ENCODE results near the gene ATP5PF. TPM values are rescaled to one million over a fixed set of nuclear protein-coding genes. Genes with fewer than 3 reads are reported as not detected.

ATP5PF gene
- total and polyA plus RNA-seq, 2 donors (not counting 1 experiment from before 2014, with no cell fraction given) = 36.6 to 58.3 TPM

DNA sequence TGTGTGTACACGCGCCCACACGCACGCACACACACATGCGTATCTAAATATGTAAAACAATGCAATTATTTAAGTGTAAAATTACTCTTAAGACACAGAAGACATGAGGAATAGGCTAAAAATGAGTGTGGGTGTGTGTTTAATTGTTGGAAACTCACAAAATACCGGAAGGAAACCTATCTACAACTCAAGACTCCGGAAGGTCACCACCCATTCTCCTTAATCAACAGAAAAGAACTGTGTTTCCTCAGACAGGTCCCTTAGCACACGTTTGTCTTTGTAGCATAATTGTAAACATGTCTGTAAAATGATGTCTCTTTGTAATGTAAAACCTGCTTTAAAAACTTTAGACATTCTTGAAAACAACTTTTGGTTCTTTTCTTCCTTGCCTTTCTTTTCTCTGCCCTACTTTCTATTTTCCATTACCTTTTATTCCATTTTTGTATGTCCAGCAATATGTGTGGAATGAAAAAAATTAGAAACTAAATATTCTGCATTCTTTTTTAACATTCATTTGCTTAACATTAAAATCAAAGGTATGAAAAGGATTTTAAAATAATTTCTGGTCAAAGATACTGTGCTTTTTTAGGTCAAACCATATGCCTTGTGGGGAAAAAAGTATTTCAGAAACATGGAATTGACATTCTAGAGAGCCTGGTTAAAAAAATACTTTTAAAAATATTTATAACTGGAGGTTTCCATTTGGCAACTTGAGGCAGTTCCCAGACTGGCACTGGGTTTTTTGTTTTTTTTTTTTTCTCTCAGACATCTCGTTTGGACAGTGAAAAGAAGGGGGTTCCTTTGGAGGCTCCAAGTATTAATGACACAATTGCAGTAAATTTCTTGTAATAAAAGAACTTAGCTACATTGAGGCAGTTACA lies 46.2 kb downstream of the ATP5PF start:
- Histone ChIP-seq H3K4me1 (ENCODE audit: control insufficient read depth in 2 of 2, insufficient read depth in 2 of 2, low read length in 2 of 2) (no peaks in the 10 kb centered on the region), H3K27ac (ENCODE audit: low read length in 2 of 2) (no peak overlapping the region), H3K9me3 (ENCODE audit: control extremely low read depth in 1 of 3, control insufficient read depth in 2 of 3, insufficient read depth in 1 of 3, low read length in 2 of 3) (no peaks in the 10 kb centered on the region), H3K4me3 (ENCODE audit: control extremely low read depth in 1 of 5, extremely low read depth in 1 of 5, insufficient read depth in 1 of 5, low read depth in 2 of 5, low read length in 4 of 5) (no peak overlapping the region), H3K4me2 (replicated peaks; ENCODE audit: low read depth, low read length, poor library complexity, severe bottlenecking) (no peak overlapping the region), H4K20me1 (ENCODE audit: control insufficient read depth, insufficient read depth, low read length, poor library complexity, severe bottlenecking) (no peaks in the 10 kb centered on the region), H3K9ac (ENCODE audit: low read length) (no peak overlapping the region), H2AFZ (ENCODE audit: insufficient read depth, low read depth, low read length, poor library complexity, severe bottlenecking) (no peak overlapping the region), H3K79me2 (ENCODE audit: control insufficient read depth, insufficient read depth, low read length) (no peaks in the 10 kb centered on the region), H3K27me3 (replicated peaks in 1 of 4; ENCODE audit: control extremely low read depth in 1 of 4, control insufficient read depth in 3 of 4, insufficient read depth in 4 of 4, low read length in 3 of 4) (no peaks in the 10 kb centered on the region), H3K36me3 (replicated peaks in 1 of 2; ENCODE audit: control extremely low read depth in 1 of 2, control insufficient read depth in 1 of 2, extremely low read depth in 1 of 2, insufficient read depth in 2 of 2, low read length in 1 of 2) (no peaks in the 10 kb centered on the region)
- intact Hi-C loops (cut with micrococcal nuclease) = no loop called here
- TF ChIP-seq CTCF (IDR thresholded peaks at IDR 0.05) (no peak), EZH2 (IDR thresholded peaks at IDR 0.05; ENCODE audit: borderline replicate concordance, insufficient read depth, low read depth, low read length, poor library complexity, severe bottlenecking) (no peak)
- H3K27me3 Mint-ChIP-seq = no peaks in the 10 kb centered on the region
- no peak for ATAC-seq (ENCODE audit: low read depth)
- no peaks in the 10 kb centered on the region for H3K4me1 Mint-ChIP-seq
- DNase-seq = no peak
- no peak overlapping the region for H3K4me3 Mint-ChIP-seq
- POLR2A ChIA-PET = no interaction called here
- no peaks in the 10 kb centered on the region for H3K9me3 Mint-ChIP-seq (ENCODE audit: insufficient read depth)
- no peak overlapping the region for H3K27ac Mint-ChIP-seq
- WGBS (ENCODE audit: insufficient coverage) = no CpG with 5 or more reads among the region's 9 CpGs
- CTCF ChIA-PET = no interaction called here

GRCh38 chr21:25687787-25688186 lies 46.9 kb downstream of the ATP5PF start:
- Mint-ChIP-seq H3K4me3 (no peak overlapping the region), H3K27ac (no peak overlapping the region), H3K9me3 (ENCODE audit: insufficient read depth) (no peaks in the 10 kb centered on the region), H3K4me1 (no peaks in the 10 kb centered on the region), H3K27me3 (no peaks in the 10 kb centered on the region)
- TF ChIP-seq EZH2 (IDR thresholded peaks at IDR 0.05; ENCODE audit: borderline replicate concordance, insufficient read depth, low read depth, low read length, poor library complexity, severe bottlenecking) (no peak), CTCF (IDR thresholded peaks at IDR 0.05) (no peak)
- Histone ChIP-seq H3K4me2 (replicated peaks; ENCODE audit: low read depth, low read length, poor library complexity, severe bottlenecking) (no peak overlapping the region), H3K27me3 (replicated peaks in 1 of 4; ENCODE audit: control extremely low read depth in 1 of 4, control insufficient read depth in 3 of 4, insufficient read depth in 4 of 4, low read length in 3 of 4) (no peaks in the 10 kb centered on the region), H3K79me2 (ENCODE audit: control insufficient read depth, insufficient read depth, low read length) (no peaks in the 10 kb centered on the region), H3K4me3 (ENCODE audit: control extremely low read depth in 1 of 5, extremely low read depth in 1 of 5, insufficient read depth in 1 of 5, low read depth in 2 of 5, low read length in 4 of 5) (no peak overlapping the region), H3K27ac (ENCODE audit: low read length in 2 of 2) (no peak overlapping the region), H3K9ac (ENCODE audit: low read length) (no peak overlapping the region), H3K9me3 (ENCODE audit: control extremely low read depth in 1 of 3, control insufficient read depth in 2 of 3, insufficient read depth in 1 of 3, low read length in 2 of 3) (no peaks in the 10 kb centered on the region), H2AFZ (ENCODE audit: insufficient read depth, low read depth, low read length, poor library complexity, severe bottlenecking) (no peak overlapping the region), H3K4me1 (ENCODE audit: control insufficient read depth in 2 of 2, insufficient read depth in 2 of 2, low read length in 2 of 2) (no peaks in the 10 kb centered on the region), H4K20me1 (ENCODE audit: control insufficient read depth, insufficient read depth, low read length, poor library complexity, severe bottlenecking) (no peaks in the 10 kb centered on the region), H3K36me3 (replicated peaks in 1 of 2; ENCODE audit: control extremely low read depth in 1 of 2, control insufficient read depth in 1 of 2, extremely low read depth in 1 of 2, insufficient read depth in 2 of 2, low read length in 1 of 2) (no peaks in the 10 kb centered on the region)
- intact Hi-C loops (cut with micrococcal nuclease) = no loop called here
- 100% methylated on average over 1 of the region's 4 CpGs for WGBS (ENCODE audit: insufficient coverage)
- ChIA-PET CTCF (no interaction called here), POLR2A (no interaction called here)
- DNase-seq = no peak
- ATAC-seq (ENCODE audit: low read depth) = no peak
